HG03354 (cell line): Measurements from ENCODE around the gene DHX36.

Experiments used
- ATAC-seq: cut with Tn5 transposase; IDR thresholded peaks from one replicate; pipeline ENCODE4 v1.9.1; 2021; ENCODE audit warnings: mild to moderate bottlenecking; ENCODE audit not compliant: unreplicated experiment, poor library complexity, severe bottlenecking

The DHX36 gene

GRCh38 chr3:154323891-154324738 is at the start of gene DHX36:
TSS of gene DHX36 (minus strand) at chr3:154324487. CDS start at chr3:154324416, 71 bp downstream.
- peak; percentile 94 for ATAC-seq

GRCh38 chr3:154367221-154367620 is 42.9 kb upstream of the DHX36 start:
- ATAC-seq = no peak

- no peak for ATAC-seq
These were observed 40.6 kb upstream of the DHX36 start for GRCh38 chr3:154364849-154365248.

GRCh38 chr3:154361099-154361498 is 36.8 kb upstream of the DHX36 start:
- ATAC-seq = no peak

GRCh38 chr3:154356009-154356408 is 31.7 kb upstream of the DHX36 start:
- ATAC-seq = no peak

- no peak for ATAC-seq
These were observed 24.9 kb upstream of the DHX36 start for GRCh38 chr3:154349223-154349622.

GRCh38 chr3:154345422-154346122 is 21.3 kb upstream of the DHX36 start:
- ATAC-seq = no peak

GRCh38 chr3:154338570-154338969 is 14.3 kb upstream of the DHX36 start:
- ATAC-seq = no peak

- ATAC-seq = no peak
These were observed 13.7 kb upstream of the DHX36 start for GRCh38 chr3:154338008-154338407.

- peak; percentile 63 for ATAC-seq
These were observed 10.7 kb upstream of the DHX36 start for GRCh38 chr3:154334973-154335420.

- ATAC-seq = no peak
These were observed 3.6 kb upstream of the DHX36 start for GRCh38 chr3:154327871-154328270.

- no peak for ATAC-seq
These were observed 632 bp upstream of the DHX36 start for GRCh38 chr3:154324919-154325318.

GRCh38 chr3:154316974-154317767 is 7.1 kb downstream of the DHX36 start:
- ATAC-seq = no peak

GRCh38 chr3:154314152-154314551 is 10.1 kb downstream of the DHX36 start:
- no peak for ATAC-seq

GRCh38 chr3:154310840-154311239 is 13.4 kb downstream of the DHX36 start:
- no peak for ATAC-seq

- no peak for ATAC-seq
These were observed 16.9 kb downstream of the DHX36 start for GRCh38 chr3:154307363-154307762.

GRCh38 chr3:154304936-154305335 is 19.4 kb downstream of the DHX36 start:
- ATAC-seq = peak; percentile 78

GRCh38 chr3:154304116-154304786 is 20.0 kb downstream of the DHX36 start:
- ATAC-seq = peak; percentile 74

GRCh38 chr3:154301561-154301960 is 22.7 kb downstream of the DHX36 start:
- ATAC-seq = no peak

GRCh38 chr3:154294016-154294415 is 30.3 kb downstream of the DHX36 start:
- ATAC-seq = no peak
